MM.1S (cell line): ENCODE measurements around the gene BTBD8.

Source experiments
- DNase-seq: peaks from one replicate; pipeline ENCODE4 v3.0.0-alpha.2; 2015
- H2AFZ ChIP-seq: fragments of 300-600 bp; sonication (generic); 2 replicates; pipeline ENCODE4 v1.6.0; 2016; ENCODE audit warnings: antibody characterized with exemption, low read length
- H3F3A ChIP-seq: fragments of 300-600 bp; sonication (generic); 2 replicates; pipeline ENCODE4 v1.6.1; 2016; ENCODE audit warnings: mild to moderate bottlenecking, antibody characterized with exemption, low read length, moderate library complexity, mixed read lengths; ENCODE audit not compliant: insufficient read depth
- H3K27ac ChIP-seq: fragments of 300-600 bp; sonication (generic); 2 replicates; pipeline ENCODE4 v1.5.1; 2016; ENCODE audit warnings: mild to moderate bottlenecking, low read length
- H3K27me3 ChIP-seq: fragments of 300-600 bp; sonication (generic); replicated peaks from 2 replicates; pipeline ENCODE4 v1.6.0; 2016; ENCODE audit warnings: low read length; ENCODE audit not compliant: insufficient read depth
- H3K36me3 ChIP-seq: fragments of 300-600 bp; sonication (generic); replicated peaks from 2 replicates; pipeline ENCODE4 v1.6.1; 2016; ENCODE audit warnings: mild to moderate bottlenecking, low read length, mixed read lengths; ENCODE audit not compliant: insufficient read depth
- H3K4me1 ChIP-seq: fragments of 300-600 bp; sonication (generic); 2 replicates; pipeline ENCODE4 v1.6.1; 2016; ENCODE audit warnings: low read length, mixed read lengths
- H3K4me2 ChIP-seq: fragments of 300-600 bp; sonication (generic); 2 replicates; pipeline ENCODE4 v1.6.0; 2016; ENCODE audit warnings: low read depth, low read length
- H3K4me3 ChIP-seq: fragments of 300-600 bp; sonication (generic); 2 replicates; pipeline ENCODE4 v1.5.1; 2016; ENCODE audit warnings: low read length, mixed read lengths
- H3K79me2 ChIP-seq: fragments of 300-600 bp; sonication (generic); 2 replicates; pipeline ENCODE4 v1.6.1; 2016; ENCODE audit warnings: mixed run types, low read length, mixed read lengths
- H3K9ac ChIP-seq: fragments of 300-600 bp; sonication (generic); 2 replicates; pipeline ENCODE4 v1.6.1; 2016; ENCODE audit warnings: low read length, mixed read lengths
- H3K9me2 ChIP-seq: fragments of 300-600 bp; sonication (generic); replicated peaks from 2 replicates; pipeline ENCODE4 v1.6.1; 2016; ENCODE audit warnings: mild to moderate bottlenecking, low read length, mixed read lengths; ENCODE audit not compliant: insufficient read depth
- H3K9me3 ChIP-seq: fragments of 300-600 bp; sonication (generic); replicated peaks from 2 replicates; pipeline ENCODE4 v1.6.1; 2016; ENCODE audit warnings: mild to moderate bottlenecking, low read length, mixed read lengths; ENCODE audit not compliant: insufficient read depth
- H4K20me1 ChIP-seq: fragments of 300-600 bp; sonication (generic); 2 replicates; pipeline ENCODE4 v1.6.1; 2016; ENCODE audit warnings: mild to moderate bottlenecking, low read length, moderate library complexity, mixed read lengths; ENCODE audit not compliant: insufficient read depth
- EZH2 ChIP-seq: fragments of 300-600 bp; sonication (generic); optimal IDR thresholded peaks from 2 replicates; pipeline ENCODE3; 2017; ENCODE audit warnings: low read depth, mild to moderate bottlenecking, antibody characterized with exemption, low read length, mixed read lengths
- EZH2phosphoT487 ChIP-seq: fragments of 300-600 bp; sonication (generic); IDR thresholded peaks from 2 replicates; pipeline ENCODE4 v1.6.1; 2018; ENCODE audit warnings: antibody characterized with exemption, low read length
- TF ChIP-seq, protein P1 (sequence below): fragments of 300-600 bp; sonication (generic); IDR thresholded peaks from 2 replicates; pipeline ENCODE4 v1.5.1; 2016; ENCODE audit warnings: antibody characterized with exemption, low read length, mixed read lengths

The BTBD8 gene

DNA sequence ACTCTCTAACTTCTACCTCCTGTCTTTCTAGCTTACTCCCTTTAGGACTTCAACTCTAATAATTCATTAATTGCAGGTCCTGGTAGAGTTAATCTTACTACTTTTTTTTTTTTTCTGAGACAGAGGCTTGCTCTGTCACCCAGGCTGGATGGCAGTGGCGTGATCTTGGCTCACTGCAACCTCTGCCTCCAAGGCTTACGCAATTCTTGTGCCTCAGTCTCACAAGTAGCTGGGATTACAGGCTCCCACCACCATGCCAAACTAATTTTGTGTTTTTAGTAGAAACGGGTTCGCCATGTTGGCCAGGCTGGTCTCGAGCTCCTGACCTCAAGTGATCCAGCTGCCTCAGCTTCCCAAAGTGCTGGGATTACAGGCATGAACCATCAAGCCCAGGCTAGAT, 15.7 kb downstream of the BTBD8 start:
- Histone ChIP-seq H3K79me2 (no peaks in the 10 kb centered on the region), H3K27ac (no peak overlapping the region), H3K4me1 (no peaks in the 10 kb centered on the region), H3F3A (no peaks in the 10 kb centered on the region), H3K4me2 (no peak overlapping the region), H4K20me1 (no peaks in the 10 kb centered on the region), H3K27me3 (no peaks in the 10 kb centered on the region), H3K9me2 (no peaks in the 10 kb centered on the region), H3K9ac (no peak overlapping the region), H3K4me3 (no peak overlapping the region), H2AFZ (no peak overlapping the region), H3K36me3 (no peaks in the 10 kb centered on the region), H3K9me3 (no peaks in the 10 kb centered on the region)
- no peak for DNase-seq
- TF ChIP-seq, protein P1, sequence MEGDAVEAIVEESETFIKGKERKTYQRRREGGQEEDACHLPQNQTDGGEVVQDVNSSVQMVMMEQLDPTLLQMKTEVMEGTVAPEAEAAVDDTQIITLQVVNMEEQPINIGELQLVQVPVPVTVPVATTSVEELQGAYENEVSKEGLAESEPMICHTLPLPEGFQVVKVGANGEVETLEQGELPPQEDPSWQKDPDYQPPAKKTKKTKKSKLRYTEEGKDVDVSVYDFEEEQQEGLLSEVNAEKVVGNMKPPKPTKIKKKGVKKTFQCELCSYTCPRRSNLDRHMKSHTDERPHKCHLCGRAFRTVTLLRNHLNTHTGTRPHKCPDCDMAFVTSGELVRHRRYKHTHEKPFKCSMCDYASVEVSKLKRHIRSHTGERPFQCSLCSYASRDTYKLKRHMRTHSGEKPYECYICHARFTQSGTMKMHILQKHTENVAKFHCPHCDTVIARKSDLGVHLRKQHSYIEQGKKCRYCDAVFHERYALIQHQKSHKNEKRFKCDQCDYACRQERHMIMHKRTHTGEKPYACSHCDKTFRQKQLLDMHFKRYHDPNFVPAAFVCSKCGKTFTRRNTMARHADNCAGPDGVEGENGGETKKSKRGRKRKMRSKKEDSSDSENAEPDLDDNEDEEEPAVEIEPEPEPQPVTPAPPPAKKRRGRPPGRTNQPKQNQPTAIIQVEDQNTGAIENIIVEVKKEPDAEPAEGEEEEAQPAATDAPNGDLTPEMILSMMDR: no peak
- no peak for TF ChIP-seq EZH2phosphoT487
- no peak for TF ChIP-seq EZH2

DNA sequence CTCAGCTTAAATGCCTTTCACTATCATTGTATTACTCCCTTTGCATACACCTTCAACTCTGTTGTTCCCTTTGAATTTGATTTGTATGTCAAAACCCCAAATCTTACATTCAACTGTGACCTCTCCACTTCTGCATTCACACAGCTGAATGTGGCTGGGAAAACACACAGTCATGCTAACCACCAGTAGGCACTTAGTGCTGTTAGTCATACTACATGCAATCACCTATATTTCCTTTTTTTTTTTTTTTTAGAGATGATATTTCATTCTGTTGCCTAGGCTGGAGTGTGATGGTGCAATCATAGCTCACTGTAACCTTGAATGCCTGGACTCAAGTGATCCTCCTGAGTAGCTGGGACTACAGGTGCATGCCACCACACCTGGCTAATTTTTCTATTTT, 16.2 kb downstream of the BTBD8 start:
- H3F3A ChIP-seq: no peaks in the 10 kb centered on the region
- H3K36me3 ChIP-seq: no peaks in the 10 kb centered on the region
- no peaks in the 10 kb centered on the region for H3K9me2 ChIP-seq
- H3K9ac ChIP-seq: no peak overlapping the region
- no peaks in the 10 kb centered on the region for H3K79me2 ChIP-seq
- H3K9me3 ChIP-seq: no peaks in the 10 kb centered on the region
- H3K4me3 ChIP-seq: no peak overlapping the region
- H3K27ac ChIP-seq: no peak overlapping the region
- H3K4me2 ChIP-seq: no peak overlapping the region
- no peak overlapping the region for H2AFZ ChIP-seq
- no peaks in the 10 kb centered on the region for H4K20me1 ChIP-seq
- TF ChIP-seq, protein P1: no peak
- TF ChIP-seq EZH2 (no peak), EZH2phosphoT487 (no peak)
- H3K27me3 ChIP-seq: no peaks in the 10 kb centered on the region
- no peak for DNase-seq
- H3K4me1 ChIP-seq: no peaks in the 10 kb centered on the region

DNA sequence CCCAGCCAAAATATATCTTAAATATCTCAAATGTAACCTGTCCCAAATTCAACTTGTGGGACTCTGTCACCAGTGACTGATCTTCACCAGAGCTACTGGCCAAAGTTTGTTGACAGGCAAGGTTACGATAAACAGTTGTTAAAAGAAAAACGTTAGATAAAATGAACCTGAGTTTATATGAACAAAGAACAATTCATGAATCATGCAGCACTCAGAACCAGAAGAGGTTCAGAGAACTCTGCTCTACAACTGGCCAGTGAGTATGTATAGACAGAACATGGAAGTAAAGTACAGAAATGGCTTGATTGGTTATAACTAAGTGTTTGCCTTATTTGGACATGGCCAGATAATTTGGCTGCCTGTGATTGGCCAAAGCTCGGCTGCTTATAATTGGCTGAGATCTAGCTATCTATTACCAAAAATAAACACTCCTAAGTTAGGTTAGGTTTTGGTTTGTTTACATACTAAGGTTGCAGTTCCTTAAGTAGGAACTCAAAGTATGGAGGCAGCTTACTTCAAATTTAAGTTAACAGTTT, 25.5 kb downstream of the BTBD8 start:
- Histone ChIP-seq H3K9me3 (no peaks in the 10 kb centered on the region), H3K9me2 (no peaks in the 10 kb centered on the region), H3K36me3 (no peaks in the 10 kb centered on the region), H3K4me3 (no peak overlapping the region), H3K4me2 (no peak overlapping the region), H3K27me3 (no peaks in the 10 kb centered on the region), H3F3A (no peaks in the 10 kb centered on the region), H3K79me2 (no peaks in the 10 kb centered on the region), H3K9ac (no peak overlapping the region), H4K20me1 (no peaks in the 10 kb centered on the region), H3K27ac (no peak overlapping the region), H2AFZ (no peak overlapping the region), H3K4me1 (no peaks in the 10 kb centered on the region)
- DNase-seq: no peak
- no peak for TF ChIP-seq EZH2
- TF ChIP-seq, protein P1: no peak
- TF ChIP-seq EZH2phosphoT487: no peak
